NCI-H187 treated with DMSO at 0.1 percent for 48 hours (cell line): Measurements from ENCODE around the gene KCNMB3.

Experiments used
- DNase-seq: peaks from one replicate; lab custom pipeline; 2025; lab: John Stamatoyannopoulos, UW

The KCNMB3 gene

DNA sequence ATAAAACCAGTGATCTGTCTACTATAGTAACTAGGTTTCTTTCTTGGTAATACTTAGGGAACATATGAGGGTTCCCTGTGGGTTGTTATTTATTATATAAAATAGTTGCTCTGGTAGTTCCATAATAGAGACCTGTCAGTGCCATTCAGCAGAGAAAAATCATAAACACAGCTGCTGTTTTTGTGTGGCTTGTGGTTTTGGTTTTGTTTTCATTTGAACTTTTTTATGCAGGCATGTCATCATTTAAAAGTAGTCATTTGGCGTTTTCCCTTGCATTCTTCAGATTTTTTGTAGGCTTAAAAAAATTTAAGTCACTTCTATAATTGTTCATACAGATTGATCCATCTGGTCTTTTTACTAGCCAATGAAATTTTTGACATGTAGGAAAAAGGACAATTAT, 54.8 kb downstream of the KCNMB3 start:
- no peak for DNase-seq

DNA sequence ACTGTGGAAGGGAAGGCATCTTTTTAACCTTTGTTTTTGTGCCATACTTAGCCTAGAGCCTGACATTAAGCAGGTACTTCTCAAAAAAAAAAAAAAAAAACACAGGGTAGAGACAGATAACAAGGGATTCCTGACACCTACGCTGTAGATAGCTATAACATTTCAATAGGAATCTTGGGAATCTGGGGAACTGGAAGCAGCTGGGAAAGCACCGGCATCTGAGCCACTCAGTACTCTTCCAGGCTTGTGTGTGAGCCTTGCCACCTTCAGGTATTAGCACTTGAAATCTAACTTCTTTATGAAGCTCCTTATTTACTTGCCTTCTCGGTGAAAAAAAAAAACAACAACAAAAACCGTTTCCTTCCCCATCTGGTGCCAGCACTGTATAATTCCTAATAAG, 56.0 kb downstream of the KCNMB3 start:
- no peak for DNase-seq
